Astrocyte (in vitro differentiated cells and primary cell): ENCODE measurements around the gene COX20. TPM values are rescaled to one million over a fixed set of nuclear protein-coding genes. Genes with fewer than 3 reads are reported as not detected.

Experiments
- DNase-seq: peaks from one replicate; pipeline ENCODE4 v3.0.0-alpha.2; 2010; ENCODE audit warnings: low read depth
- FAIRE-seq: peaks from 2 replicates; lab custom pipeline; 2011; peaks lifted over from hg19 to GRCh38; lab: Jason Lieb, UNC
- H2AFZ ChIP-seq: 2 replicates; pipeline ENCODE4 v1.6.0; 2012; ENCODE audit warnings: low read depth, low read length, inconsistent platforms
- H3K27ac ChIP-seq: 2 replicates; pipeline ENCODE4 v1.5.1; 2011; ENCODE audit warnings: low read depth, low read length, inconsistent platforms
- H3K27me3 ChIP-seq: 2 replicates; pipeline ENCODE4 v1.6.0; 2011; ENCODE audit warnings: low read length, inconsistent platforms; ENCODE audit not compliant: insufficient read depth
- H3K36me3 ChIP-seq: 2 replicates; pipeline ENCODE4 v1.5.1; 2011; ENCODE audit warnings: low read length, inconsistent platforms; ENCODE audit not compliant: insufficient read depth
- H3K4me1 ChIP-seq: 2 replicates; pipeline ENCODE4 v1.5.1; 2011; ENCODE audit warnings: low read length, inconsistent platforms; ENCODE audit not compliant: insufficient read depth
- H3K4me2 ChIP-seq: 2 replicates; pipeline ENCODE4 v1.6.0; 2012; ENCODE audit warnings: low read length, inconsistent platforms
- H3K4me3 ChIP-seq: 2 replicates; pipeline ENCODE4 v1.5.1; 2011; ENCODE audit warnings: low read depth, mild to moderate bottlenecking, low read length, inconsistent platforms; ENCODE audit not compliant: insufficient read depth
- H3K79me2 ChIP-seq: 2 replicates; pipeline ENCODE4 v1.6.0; 2012; ENCODE audit warnings: mild to moderate bottlenecking, low read length, inconsistent platforms; ENCODE audit not compliant: insufficient read depth
- H3K9ac ChIP-seq: 2 replicates; pipeline ENCODE4 v1.6.0; 2012; ENCODE audit warnings: mild to moderate bottlenecking, low read length, inconsistent platforms
- H3K9me3 ChIP-seq: 2 replicates; pipeline ENCODE4 v1.5.1; 2012; ENCODE audit warnings: low read depth, mild to moderate bottlenecking, low read length, inconsistent platforms; ENCODE audit not compliant: insufficient read depth
- H4K20me1 ChIP-seq: 2 replicates; pipeline ENCODE4 v1.6.0; 2012; ENCODE audit warnings: low read length, inconsistent platforms; ENCODE audit not compliant: insufficient read depth
- H3K27ac Mint-ChIP-seq: one replicate; pipeline ENCODE4 v1.8.0; 2021; ENCODE audit warnings: mild to moderate bottlenecking, mixed read lengths; ENCODE audit not compliant: unreplicated experiment
- H3K27me3 Mint-ChIP-seq: one replicate; pipeline ENCODE4 v1.8.0; 2021; ENCODE audit warnings: low read depth, mixed read lengths; ENCODE audit not compliant: unreplicated experiment
- H3K36me3 Mint-ChIP-seq: one replicate; pipeline ENCODE4 v1.8.0; 2021; ENCODE audit warnings: low read depth, mixed read lengths; ENCODE audit not compliant: unreplicated experiment
- H3K4me1 Mint-ChIP-seq: one replicate; pipeline ENCODE4 v1.8.0; 2021; ENCODE audit warnings: low read depth, mixed read lengths; ENCODE audit not compliant: unreplicated experiment
- H3K4me3 Mint-ChIP-seq: one replicate; pipeline ENCODE4 v1.8.0; 2021; ENCODE audit warnings: mild to moderate bottlenecking, moderate library complexity, mixed read lengths; ENCODE audit not compliant: unreplicated experiment
- H3K9me3 Mint-ChIP-seq: one replicate; pipeline ENCODE4 v1.8.0; 2021; ENCODE audit warnings: mild to moderate bottlenecking, mixed read lengths; ENCODE audit not compliant: unreplicated experiment
- CTCF ChIP-seq: IDR thresholded peaks from 2 replicates; pipeline ENCODE4 v1.5.1; 2011; ENCODE audit warnings: low read depth, mild to moderate bottlenecking, inconsistent platforms, low read length, moderate library complexity; ENCODE audit not compliant: insufficient read depth
- EZH2 ChIP-seq: IDR thresholded peaks from 2 replicates; pipeline ENCODE4 v1.6.1; 2012; ENCODE audit warnings: mild to moderate bottlenecking, low read length, inconsistent platforms; ENCODE audit not compliant: insufficient read depth
- total RNA-seq: library from RNA; stranded (reverse); gene quantifications from 2 replicates; pipeline ENCODE4 v1.2.1, GENCODE V29; 2021

The COX20 gene
- total RNA-seq, 1 donor from 2014 or later: 51.0 TPM

GRCh38 chr1:244865028-244865371 lies 29.5 kb downstream of the COX20 start:
- TF ChIP-seq EZH2 (no peak), CTCF (no peak)
- peaks cover 43% of the 10 kb centered on the region for H3K79me2 ChIP-seq

GRCh38 chr1:244865820-244866219 lies 30.4 kb downstream of the COX20 start:
- H3K4me3 Mint-ChIP-seq: no peak overlapping the region
- no peak for FAIRE-seq

More at GRCh38 chr1:244865028-244865371, 29.5 kb downstream of the COX20 start:
- Histone ChIP-seq H3K36me3 (peaks cover 14% of the 10 kb centered on the region), H3K27ac (peak overlapping the region; percentile 88), H3K4me3 (peak overlapping the region; percentile 67), H3K27me3 (no peaks in the 10 kb centered on the region), H4K20me1 (peaks cover 29% of the 10 kb centered on the region), H3K4me1 (peaks cover 14% of the 10 kb centered on the region), H2AFZ (peak overlapping the region; percentile 75), H3K4me2 (peak overlapping the region; percentile 87), H3K9ac (peak overlapping the region; percentile 100), H3K9me3 (no peaks in the 10 kb centered on the region)
- DNase-seq (no peak), FAIRE-seq (no peak)
- Mint-ChIP-seq H3K4me1 (peaks cover 20% of the 10 kb centered on the region), H3K27me3 (no peaks in the 10 kb centered on the region), H3K9me3 (no peaks in the 10 kb centered on the region), H3K4me3 (peak overlapping the region; percentile 80), H3K27ac (peak overlapping the region; percentile 91), H3K36me3 (peaks cover 2% of the 10 kb centered on the region)

More at GRCh38 chr1:244865820-244866219, 30.4 kb downstream of the COX20 start:
- Histone ChIP-seq H3K4me2 (no peak overlapping the region), H3K9ac (no peak overlapping the region), H3K4me1 (peaks cover 9% of the 10 kb centered on the region), H4K20me1 (peaks cover 20% of the 10 kb centered on the region), H3K9me3 (no peaks in the 10 kb centered on the region), H3K36me3 (peaks cover 6% of the 10 kb centered on the region), H3K4me3 (no peak overlapping the region), H3K79me2 (peaks cover 34% of the 10 kb centered on the region), H3K27me3 (no peaks in the 10 kb centered on the region), H2AFZ (no peak overlapping the region), H3K27ac (no peak overlapping the region)
- H3K4me1 Mint-ChIP-seq: peaks cover 12% of the 10 kb centered on the region
- H3K36me3 Mint-ChIP-seq: peaks cover 2% of the 10 kb centered on the region
- H3K27ac Mint-ChIP-seq: no peak overlapping the region
- DNase-seq: no peak
- TF ChIP-seq EZH2 (no peak), CTCF (no peak)
- H3K9me3 Mint-ChIP-seq: no peaks in the 10 kb centered on the region
- H3K27me3 Mint-ChIP-seq: no peaks in the 10 kb centered on the region
